GM23338 (cell line): Measurements from ENCODE around the gene SNTB2. TPM values are rescaled to one million over a fixed set of nuclear protein-coding genes. Genes with fewer than 3 reads are reported as not detected.

ENCODE experiments used
- ATAC-seq: fragments of 200-7000 bp; cut with Tn5 transposase; 3 replicates; pipeline ENCODE4 v1.9.1; 2020
- DNase-seq: peaks from one replicate; pipeline ENCODE4 v3.0.0-alpha.2; 2015; ENCODE audit warnings: low spot score
- H2AFZ ChIP-seq: fragments of 200-600 bp; sonication (generic); 2 replicates; pipeline ENCODE4 v1.8.0; 2016; ENCODE audit warnings: antibody characterized with exemption, mild to moderate bottlenecking, moderate library complexity
- H3F3A ChIP-seq: fragments of 200-600 bp; sonication (generic); replicated peaks from 2 replicates; pipeline ENCODE4 v1.8.0; 2017; ENCODE audit warnings: antibody characterized with exemption, mixed run types, low read depth
- H3K27ac ChIP-seq: fragments of 200-600 bp; sonication (generic); 2 replicates; pipeline ENCODE4 v1.6.1; 2016; ENCODE audit warnings: low read depth
- H3K27me3 ChIP-seq: fragments of 200-600 bp; sonication (generic); 2 replicates; pipeline ENCODE4 v1.8.0; 2016; ENCODE audit warnings: mild to moderate bottlenecking, mixed run types, moderate library complexity; ENCODE audit not compliant: insufficient read depth
- H3K36me3 ChIP-seq: fragments of 200-600 bp; sonication (generic); 2 replicates; pipeline ENCODE4 v1.8.0; 2016; ENCODE audit warnings: mild to moderate bottlenecking; ENCODE audit not compliant: insufficient read depth
- H3K4me1 ChIP-seq: fragments of 200-600 bp; sonication (generic); 2 replicates; pipeline ENCODE4 v1.8.0; 2016; ENCODE audit warnings: mild to moderate bottlenecking, moderate library complexity; ENCODE audit not compliant: insufficient read depth
- H3K4me2 ChIP-seq: fragments of 200-600 bp; sonication (generic); 2 replicates; pipeline ENCODE4 v1.7.1; 2017; ENCODE audit warnings: mixed run types
- H3K4me3 ChIP-seq: fragments of 200-600 bp; sonication (generic); 2 replicates; pipeline ENCODE4 v1.6.1; 2016; ENCODE audit warnings: mixed run types
- H3K79me2 ChIP-seq: fragments of 200-600 bp; sonication (generic); replicated peaks from 2 replicates; pipeline ENCODE4 v1.8.0; 2017; ENCODE audit warnings: mild to moderate bottlenecking; ENCODE audit not compliant: insufficient read depth
- H3K9me2 ChIP-seq: fragments of 200-600 bp; sonication (generic); 2 replicates; pipeline ENCODE4 v1.8.0; 2017; ENCODE audit not compliant: insufficient read depth
- H4K20me1 ChIP-seq: fragments of 200-600 bp; sonication (generic); replicated peaks from 2 replicates; pipeline ENCODE4 v1.8.0; 2017; ENCODE audit warnings: mild to moderate bottlenecking; ENCODE audit not compliant: insufficient read depth
- H3K27ac Mint-ChIP-seq: 2 replicates; pipeline ENCODE4 v1.8.0; 2020; ENCODE audit warnings: inconsistent platforms, mild to moderate bottlenecking, moderate library complexity, mixed read lengths
- H3K27me3 Mint-ChIP-seq: 3 replicates; pipeline ENCODE4 v1.8.0; 2022; ENCODE audit warnings: low read depth, mild to moderate bottlenecking, moderate library complexity, mixed read lengths, inconsistent platforms; ENCODE audit not compliant: insufficient read depth, poor library complexity
- H3K36me3 Mint-ChIP-seq: 3 replicates; pipeline ENCODE4 v1.8.0; 2021; ENCODE audit warnings: low read depth, mild to moderate bottlenecking, inconsistent platforms, moderate library complexity, mixed read lengths
- H3K4me1 Mint-ChIP-seq: 3 replicates; pipeline ENCODE4 v1.8.0; 2020; ENCODE audit warnings: mild to moderate bottlenecking, inconsistent platforms, mixed read lengths
- H3K4me3 Mint-ChIP-seq: 3 replicates; pipeline ENCODE4 v1.8.0; 2021; ENCODE audit warnings: moderate library complexity, mild to moderate bottlenecking, inconsistent platforms, mixed read lengths
- H3K9me3 Mint-ChIP-seq: 3 replicates; pipeline ENCODE4 v1.8.0; 2020; ENCODE audit warnings: moderate library complexity, mild to moderate bottlenecking, inconsistent platforms, mixed read lengths
- CREB1 ChIP-seq: fragments of 250-450 bp; sonication (Bioruptor Pico); IDR thresholded peaks from 2 replicates; pipeline ENCODE4 v1.5.0; 2020; ENCODE audit warnings: low read depth, mild to moderate bottlenecking, moderate library complexity
- EZH2 ChIP-seq: fragments of 200-600 bp; sonication (generic); IDR thresholded peaks from one replicate; pipeline ENCODE4 v1.8.0; 2017; ENCODE audit warnings: antibody characterized with exemption, mild to moderate bottlenecking, low read depth; ENCODE audit not compliant: unreplicated experiment
- EZH2phosphoT487 ChIP-seq: fragments of 200-600 bp; sonication (generic); IDR thresholded peaks from one replicate; pipeline ENCODE4 v1.8.1; 2018; ENCODE audit warnings: antibody characterized with exemption; ENCODE audit not compliant: unreplicated experiment
- NANOG ChIP-seq: IDR thresholded peaks from 2 replicates; pipeline ENCODE4 v1.6.1; 2016; ENCODE audit warnings: antibody characterized with exemption, borderline replicate concordance
- ZNF114 ChIP-seq: fragments of 250-450 bp; sonication (Bioruptor Pico); IDR thresholded peaks from 2 replicates; pipeline ENCODE4 v1.5.0; 2020; ENCODE audit warnings: mild to moderate bottlenecking, moderate library complexity
- ZNF331 ChIP-seq: fragments of 250-450 bp; sonication (Bioruptor Pico); IDR thresholded peaks from 2 replicates; pipeline ENCODE4 v1.5.0; 2020; ENCODE audit warnings: low read depth, mild to moderate bottlenecking, moderate library complexity
- polyA plus RNA-seq: library from polyadenylated mRNA; unstranded; fragments of >200 nt; fragmentation: Nextera tagmentation; extraction: Ambion mirVana; gene quantifications from 2 replicates; pipeline ENCODE4 v1.2.1, GENCODE V29; 2016
- total RNA-seq: library from RNA; depleted of rRNA; stranded (reverse); fragments of >200 nt; shearing (Covaris generic); gene quantifications from 2 replicates; pipeline ENCODE4 v1.2.3, GENCODE V29; 2014
- TF ChIP-seq, protein P1 (sequence below): fragments of 250-450 bp; sonication (Bioruptor Pico); IDR thresholded peaks from 2 replicates; pipeline ENCODE4 v1.5.0; 2020; ENCODE audit warnings: mild to moderate bottlenecking, moderate library complexity
- TF ChIP-seq, protein P2 (sequence below): IDR thresholded peaks from one replicate; pipeline ENCODE4 v1.6.1; 2018; ENCODE audit warnings: antibody characterized with exemption; ENCODE audit not compliant: unreplicated experiment
- TF ChIP-seq, protein P3 (sequence below): IDR thresholded peaks from 2 replicates; pipeline ENCODE4 v1.6.1; 2016; ENCODE audit warnings: antibody characterized with exemption

SNTB2 gene
- total and polyA plus RNA-seq, 2 experiments from 2014 or later, result 4.8 to 42.7 TPM

DNA sequence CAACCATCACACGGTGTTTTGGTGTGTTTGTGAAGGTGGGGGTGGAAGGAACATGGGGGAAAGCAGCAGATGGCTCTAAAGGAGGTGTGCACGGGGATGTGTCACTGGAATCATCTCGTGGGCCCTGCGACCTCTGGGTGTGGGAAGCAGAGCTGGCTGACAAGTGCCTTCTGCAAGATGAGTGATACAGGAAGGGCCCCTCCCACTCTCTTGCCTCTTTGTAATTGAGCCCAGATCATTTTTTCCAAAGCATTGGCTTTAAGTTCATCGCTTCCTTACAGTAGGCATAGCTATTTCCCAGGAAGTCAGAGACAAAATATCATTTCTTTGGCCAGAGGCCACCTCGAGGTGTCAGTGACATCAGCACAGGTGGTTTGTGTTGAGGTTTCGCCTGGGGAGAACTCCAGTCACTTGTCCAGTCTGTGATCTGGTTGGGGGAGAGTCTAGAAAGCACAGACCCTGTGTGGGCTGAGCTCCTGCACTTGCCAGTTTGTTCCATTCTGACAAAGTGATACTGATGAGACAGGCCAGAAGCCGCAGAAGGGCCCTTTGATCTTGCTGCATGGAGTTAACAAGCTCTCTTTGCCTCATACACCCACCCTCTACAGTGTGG, 20.6 kb upstream of the SNTB2 start:
- ATAC-seq (no peak), DNase-seq (no peak)
- H3K36me3 ChIP-seq, result peaks cover 52% of the 10 kb centered on the region
- no peak overlapping the region for H2AFZ ChIP-seq
- no peaks in the 10 kb centered on the region; the same call in 2 of the 3 replicates for H3K9me3 Mint-ChIP-seq
- peaks cover 15% of the 10 kb centered on the region; the same call in 1 of the 2 replicates for H4K20me1 ChIP-seq
- peaks cover 4% of the 10 kb centered on the region for H3K27me3 Mint-ChIP-seq
- no peaks in the 10 kb centered on the region for H3K4me1 ChIP-seq
- H3K4me1 Mint-ChIP-seq, result peaks cover 1% of the 10 kb centered on the region; the same call in 1 of the 3 replicates
- no peak overlapping the region for H3K4me2 ChIP-seq
- 0 out of 2 replicates have a peak, but pooled peaks cover 5% of the 10 kb centered on the region for H3F3A ChIP-seq
- no peak overlapping the region for H3K27ac ChIP-seq
- no peaks in the 10 kb centered on the region for H3K9me2 ChIP-seq
- no peak overlapping the region for H3K4me3 ChIP-seq
- no peaks in the 10 kb centered on the region for H3K27me3 ChIP-seq
- H3K4me3 Mint-ChIP-seq, result no peak overlapping the region
- TF ChIP-seq, protein P1, sequence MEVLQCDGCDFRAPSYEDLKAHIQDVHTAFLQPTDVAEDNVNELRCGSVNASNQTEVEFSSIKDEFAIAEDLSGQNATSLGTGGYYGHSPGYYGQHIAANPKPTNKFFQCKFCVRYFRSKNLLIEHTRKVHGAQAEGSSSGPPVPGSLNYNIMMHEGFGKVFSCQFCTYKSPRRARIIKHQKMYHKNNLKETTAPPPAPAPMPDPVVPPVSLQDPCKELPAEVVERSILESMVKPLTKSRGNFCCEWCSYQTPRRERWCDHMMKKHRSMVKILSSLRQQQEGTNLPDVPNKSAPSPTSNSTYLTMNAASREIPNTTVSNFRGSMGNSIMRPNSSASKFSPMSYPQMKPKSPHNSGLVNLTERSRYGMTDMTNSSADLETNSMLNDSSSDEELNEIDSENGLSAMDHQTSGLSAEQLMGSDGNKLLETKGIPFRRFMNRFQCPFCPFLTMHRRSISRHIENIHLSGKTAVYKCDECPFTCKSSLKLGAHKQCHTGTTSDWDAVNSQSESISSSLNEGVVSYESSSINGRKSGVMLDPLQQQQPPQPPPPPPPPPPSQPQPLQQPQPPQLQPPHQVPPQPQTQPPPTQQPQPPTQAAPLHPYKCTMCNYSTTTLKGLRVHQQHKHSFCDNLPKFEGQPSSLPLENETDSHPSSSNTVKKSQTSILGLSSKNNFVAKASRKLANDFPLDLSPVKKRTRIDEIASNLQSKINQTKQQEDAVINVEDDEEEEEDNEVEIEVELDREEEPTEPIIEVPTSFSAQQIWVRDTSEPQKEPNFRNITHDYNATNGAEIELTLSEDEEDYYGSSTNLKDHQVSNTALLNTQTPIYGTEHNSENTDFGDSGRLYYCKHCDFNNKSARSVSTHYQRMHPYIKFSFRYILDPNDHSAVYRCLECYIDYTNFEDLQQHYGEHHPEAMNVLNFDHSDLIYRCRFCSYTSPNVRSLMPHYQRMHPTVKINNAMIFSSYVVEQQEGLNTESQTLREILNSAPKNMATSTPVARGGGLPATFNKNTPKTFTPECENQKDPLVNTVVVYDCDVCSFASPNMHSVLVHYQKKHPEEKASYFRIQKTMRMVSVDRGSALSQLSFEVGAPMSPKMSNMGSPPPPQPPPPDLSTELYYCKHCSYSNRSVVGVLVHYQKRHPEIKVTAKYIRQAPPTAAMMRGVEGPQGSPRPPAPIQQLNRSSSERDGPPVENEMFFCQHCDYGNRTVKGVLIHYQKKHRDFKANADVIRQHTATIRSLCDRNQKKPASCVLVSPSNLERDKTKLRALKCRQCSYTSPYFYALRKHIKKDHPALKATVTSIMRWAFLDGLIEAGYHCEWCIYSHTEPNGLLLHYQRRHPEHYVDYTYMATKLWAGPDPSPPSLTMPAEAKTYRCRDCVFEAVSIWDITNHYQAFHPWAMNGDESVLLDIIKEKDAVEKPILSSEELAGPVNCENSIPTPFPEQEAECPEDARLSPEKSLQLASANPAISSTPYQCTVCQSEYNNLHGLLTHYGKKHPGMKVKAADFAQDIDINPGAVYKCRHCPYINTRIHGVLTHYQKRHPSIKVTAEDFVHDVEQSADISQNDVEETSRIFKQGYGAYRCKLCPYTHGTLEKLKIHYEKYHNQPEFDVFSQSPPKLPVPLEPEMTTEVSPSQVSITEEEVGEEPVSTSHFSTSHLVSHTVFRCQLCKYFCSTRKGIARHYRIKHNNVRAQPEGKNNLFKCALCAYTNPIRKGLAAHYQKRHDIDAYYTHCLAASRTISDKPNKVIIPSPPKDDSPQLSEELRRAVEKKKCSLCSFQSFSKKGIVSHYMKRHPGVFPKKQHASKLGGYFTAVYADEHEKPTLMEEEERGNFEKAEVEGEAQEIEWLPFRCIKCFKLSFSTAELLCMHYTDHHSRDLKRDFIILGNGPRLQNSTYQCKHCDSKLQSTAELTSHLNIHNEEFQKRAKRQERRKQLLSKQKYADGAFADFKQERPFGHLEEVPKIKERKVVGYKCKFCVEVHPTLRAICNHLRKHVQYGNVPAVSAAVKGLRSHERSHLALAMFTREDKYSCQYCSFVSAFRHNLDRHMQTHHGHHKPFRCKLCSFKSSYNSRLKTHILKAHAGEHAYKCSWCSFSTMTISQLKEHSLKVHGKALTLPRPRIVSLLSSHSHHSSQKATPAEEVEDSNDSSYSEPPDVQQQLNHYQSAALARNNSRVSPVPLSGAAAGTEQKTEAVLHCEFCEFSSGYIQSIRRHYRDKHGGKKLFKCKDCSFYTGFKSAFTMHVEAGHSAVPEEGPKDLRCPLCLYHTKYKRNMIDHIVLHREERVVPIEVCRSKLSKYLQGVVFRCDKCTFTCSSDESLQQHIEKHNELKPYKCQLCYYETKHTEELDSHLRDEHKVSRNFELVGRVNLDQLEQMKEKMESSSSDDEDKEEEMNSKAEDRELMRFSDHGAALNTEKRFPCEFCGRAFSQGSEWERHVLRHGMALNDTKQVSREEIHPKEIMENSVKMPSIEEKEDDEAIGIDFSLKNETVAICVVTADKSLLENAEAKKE, result no peak
- no peak for TF ChIP-seq ZNF331 (CRISPR knock-in tag)
- TF ChIP-seq NANOG, result no peak
- no peak for TF ChIP-seq ZNF114 (CRISPR knock-in tag)
- TF ChIP-seq, protein P2, sequence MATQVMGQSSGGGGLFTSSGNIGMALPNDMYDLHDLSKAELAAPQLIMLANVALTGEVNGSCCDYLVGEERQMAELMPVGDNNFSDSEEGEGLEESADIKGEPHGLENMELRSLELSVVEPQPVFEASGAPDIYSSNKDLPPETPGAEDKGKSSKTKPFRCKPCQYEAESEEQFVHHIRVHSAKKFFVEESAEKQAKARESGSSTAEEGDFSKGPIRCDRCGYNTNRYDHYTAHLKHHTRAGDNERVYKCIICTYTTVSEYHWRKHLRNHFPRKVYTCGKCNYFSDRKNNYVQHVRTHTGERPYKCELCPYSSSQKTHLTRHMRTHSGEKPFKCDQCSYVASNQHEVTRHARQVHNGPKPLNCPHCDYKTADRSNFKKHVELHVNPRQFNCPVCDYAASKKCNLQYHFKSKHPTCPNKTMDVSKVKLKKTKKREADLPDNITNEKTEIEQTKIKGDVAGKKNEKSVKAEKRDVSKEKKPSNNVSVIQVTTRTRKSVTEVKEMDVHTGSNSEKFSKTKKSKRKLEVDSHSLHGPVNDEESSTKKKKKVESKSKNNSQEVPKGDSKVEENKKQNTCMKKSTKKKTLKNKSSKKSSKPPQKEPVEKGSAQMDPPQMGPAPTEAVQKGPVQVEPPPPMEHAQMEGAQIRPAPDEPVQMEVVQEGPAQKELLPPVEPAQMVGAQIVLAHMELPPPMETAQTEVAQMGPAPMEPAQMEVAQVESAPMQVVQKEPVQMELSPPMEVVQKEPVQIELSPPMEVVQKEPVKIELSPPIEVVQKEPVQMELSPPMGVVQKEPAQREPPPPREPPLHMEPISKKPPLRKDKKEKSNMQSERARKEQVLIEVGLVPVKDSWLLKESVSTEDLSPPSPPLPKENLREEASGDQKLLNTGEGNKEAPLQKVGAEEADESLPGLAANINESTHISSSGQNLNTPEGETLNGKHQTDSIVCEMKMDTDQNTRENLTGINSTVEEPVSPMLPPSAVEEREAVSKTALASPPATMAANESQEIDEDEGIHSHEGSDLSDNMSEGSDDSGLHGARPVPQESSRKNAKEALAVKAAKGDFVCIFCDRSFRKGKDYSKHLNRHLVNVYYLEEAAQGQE, result no peak
- TF ChIP-seq, protein P3, sequence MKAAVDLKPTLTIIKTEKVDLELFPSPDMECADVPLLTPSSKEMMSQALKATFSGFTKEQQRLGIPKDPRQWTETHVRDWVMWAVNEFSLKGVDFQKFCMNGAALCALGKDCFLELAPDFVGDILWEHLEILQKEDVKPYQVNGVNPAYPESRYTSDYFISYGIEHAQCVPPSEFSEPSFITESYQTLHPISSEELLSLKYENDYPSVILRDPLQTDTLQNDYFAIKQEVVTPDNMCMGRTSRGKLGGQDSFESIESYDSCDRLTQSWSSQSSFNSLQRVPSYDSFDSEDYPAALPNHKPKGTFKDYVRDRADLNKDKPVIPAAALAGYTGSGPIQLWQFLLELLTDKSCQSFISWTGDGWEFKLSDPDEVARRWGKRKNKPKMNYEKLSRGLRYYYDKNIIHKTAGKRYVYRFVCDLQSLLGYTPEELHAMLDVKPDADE, result no peak
- TF ChIP-seq EZH2, result no peak
- no peak for TF ChIP-seq EZH2phosphoT487
- no peak for TF ChIP-seq CREB1 (CRISPR knock-in tag)
- H3K36me3 Mint-ChIP-seq, result peaks cover 78% of the 10 kb centered on the region
- H3K27ac Mint-ChIP-seq, result peak overlapping the region; percentile 8; the same call in 1 of the 2 replicates
- no peaks in the 10 kb centered on the region for H3K79me2 ChIP-seq
